H1 (cell line): ENCODE data around the gene ANK3. TPM values are rescaled to one million over a fixed set of nuclear protein-coding genes. Genes with fewer than 3 reads are reported as not detected.

Experiments used
- CTCF ChIA-PET: fragments of 300-600 bp; sonication (Branson Sonifier 250); formaldehyde crosslinking; loops from one replicate; lab custom pipeline; 2021; ENCODE audit not compliant: partially characterized antibody; lab: Charles Lee
- POLR2A ChIA-PET: fragments of 300-600 bp; sonication (Branson Sonifier 250); formaldehyde crosslinking; loops from one replicate; lab custom pipeline; 2021; ENCODE audit warnings: inconsistent platforms; ENCODE audit not compliant: partially characterized antibody; lab: Charles Lee
- DNase-seq, 2 experiments: peaks; one replicate each; pipeline versions ENCODE4 v3.0.0 to v3.0.0-alpha.2; 2010 to 2022; ENCODE audit warnings: low spot score in 2 of 2, low read depth in 1 of 2, mixed read lengths in 1 of 2
- FAIRE-seq: peaks from 2 replicates; lab custom pipeline; 2011; peaks lifted over from hg19 to GRCh38; lab: Jason Lieb, UNC
- H2AFZ ChIP-seq: 2 replicates; pipeline ENCODE4 v1.8.1; 2012; ENCODE audit warnings: low read length, inconsistent platforms
- H2AK5ac ChIP-seq: 2 replicates; pipeline ENCODE4 v1.6.1; 2013; ENCODE audit warnings: low read depth, low read length
- H2BK120ac ChIP-seq: replicated peaks from 2 replicates; pipeline ENCODE3; 2013; ENCODE audit warnings: low read depth, low read length, inconsistent platforms
- H2BK12ac ChIP-seq: 2 replicates; pipeline ENCODE4 v1.6.1; 2013; ENCODE audit warnings: low read depth, low read length
- H2BK15ac ChIP-seq: 2 replicates; pipeline ENCODE4 v1.6.1; 2013; ENCODE audit warnings: low read length
- H2BK20ac ChIP-seq: 2 replicates; pipeline ENCODE4 v1.6.1; 2013; ENCODE audit warnings: low read length
- H2BK5ac ChIP-seq: 2 replicates; pipeline ENCODE4 v1.6.1; 2013; ENCODE audit warnings: low read depth, low read length
- H3K14ac ChIP-seq: 2 replicates; pipeline ENCODE4 v1.6.1; 2013; ENCODE audit warnings: inconsistent platforms; ENCODE audit not compliant: insufficient read length
- H3K18ac ChIP-seq: 2 replicates; pipeline ENCODE4 v1.6.1; 2013; ENCODE audit warnings: low read length; ENCODE audit errors: extremely low read depth
- H3K23ac ChIP-seq: 2 replicates; pipeline ENCODE4 v1.6.1; 2013; ENCODE audit warnings: inconsistent platforms; ENCODE audit not compliant: insufficient read length
- H3K23me2 ChIP-seq: 2 replicates; pipeline ENCODE4 v1.6.1; 2013; ENCODE audit warnings: low read depth, low read length
- H3K27ac ChIP-seq: 2 replicates; pipeline ENCODE4 v1.6.1; 2011; ENCODE audit warnings: low read depth, low read length, inconsistent platforms
- H3K27me3 ChIP-seq, 4 experiments: replicated peaks in 1 of 4; 1 replicate in 1 of 4; 2 replicates in 3 of 4; pipeline versions ENCODE4 v1.6.1 to v1.8.1; 2011 to 2013; ENCODE audit warnings: low read length in 3 of 4, mild to moderate bottlenecking in 3 of 4, inconsistent platforms in 2 of 4, mixed read lengths in 2 of 4, moderate library complexity in 1 of 4; ENCODE audit not compliant: control insufficient read depth in 3 of 4, insufficient read depth in 3 of 4; ENCODE audit errors: extremely low read depth in 1 of 4
- H3K36me3 ChIP-seq, 4 experiments: 2 replicates each; pipeline versions ENCODE4 v1.6.1 to v1.8.1; 2011 to 2013; ENCODE audit warnings: mild to moderate bottlenecking in 4 of 4, low read length in 3 of 4, moderate library complexity in 2 of 4, control low read depth in 1 of 4, inconsistent platforms in 1 of 4; ENCODE audit not compliant: insufficient read depth in 4 of 4, control insufficient read depth in 2 of 4
- H3K4ac ChIP-seq: replicated peaks from 2 replicates; pipeline ENCODE3; 2013; ENCODE audit warnings: low read length, low read depth, mixed read lengths, inconsistent platforms; ENCODE audit not compliant: insufficient read length
- H3K4me1 ChIP-seq, 4 experiments: replicated peaks in 1 of 4; 1 replicate in 1 of 4; 2 replicates in 3 of 4; pipeline versions ENCODE4 v1.6.1 to v1.8.1; 2011 to 2013; ENCODE audit warnings: low read length in 3 of 4, inconsistent platforms in 2 of 4, mixed read lengths in 1 of 4; ENCODE audit not compliant: insufficient read depth in 4 of 4, control insufficient read depth in 3 of 4
- H3K4me2 ChIP-seq, 2 experiments: 2 replicates each; pipeline versions ENCODE4 v1.6.1 to v1.8.1; 2011 to 2013; ENCODE audit warnings: low read depth in 2 of 2, low read length in 2 of 2, control low read depth in 1 of 2, inconsistent platforms in 1 of 2, mild to moderate bottlenecking in 1 of 2; ENCODE audit not compliant: insufficient read depth in 1 of 2
- H3K4me3 ChIP-seq, 4 experiments: fragments of 200-600, 300-600 bp in 1 of 4; sonication (generic), shearing (Covaris generic), sonication (Bioruptor Twin) in 1 of 4; 2 replicates each; pipeline versions ENCODE4 v1.5.1 to v1.8.1; 2011 to 2016; ENCODE audit warnings: low read length in 4 of 4, low read depth in 3 of 4, control low read depth in 2 of 4, inconsistent platforms in 2 of 4, mild to moderate bottlenecking in 2 of 4, mixed read lengths in 1 of 4, moderate library complexity in 1 of 4; ENCODE audit not compliant: insufficient read depth in 2 of 4; ENCODE audit errors: extremely low read depth in 1 of 4
- H3K56ac ChIP-seq: replicated peaks from 2 replicates; pipeline ENCODE3; 2013; ENCODE audit warnings: low read depth, mild to moderate bottlenecking, mixed read lengths, low read length, inconsistent platforms; ENCODE audit not compliant: insufficient read length
- H3K79me1 ChIP-seq: 2 replicates; pipeline ENCODE4 v1.6.1; 2013; ENCODE audit warnings: low read depth, low read length, control low read depth
- H3K79me2 ChIP-seq, 2 experiments: 2 replicates each; pipeline versions ENCODE4 v1.6.1 to v1.8.1; 2012 to 2013; ENCODE audit warnings: low read length in 2 of 2, mild to moderate bottlenecking in 2 of 2, inconsistent platforms in 1 of 2; ENCODE audit not compliant: insufficient read depth in 2 of 2, control insufficient read depth in 1 of 2
- H3K9ac ChIP-seq, 4 experiments: replicated peaks in 1 of 4; 1 replicate in 1 of 4; 2 replicates in 3 of 4; pipeline versions ENCODE4 v1.6.1 to v1.8.1; 2011 to 2013; ENCODE audit warnings: low read depth in 3 of 4, low read length in 3 of 4, control low read depth in 2 of 4, mild to moderate bottlenecking in 2 of 4, moderate library complexity in 2 of 4, inconsistent platforms in 1 of 4; ENCODE audit errors: extremely low read depth in 1 of 4
- H3K9me3 ChIP-seq, 2 experiments: 2 replicates each; pipeline versions ENCODE4 v1.6.1 to v1.8.1; 2012 to 2013; ENCODE audit warnings: mild to moderate bottlenecking in 2 of 2, moderate library complexity in 2 of 2, control low read depth in 1 of 2, inconsistent platforms in 1 of 2, low read depth in 1 of 2, low read length in 1 of 2, mixed read lengths in 1 of 2; ENCODE audit not compliant: insufficient read depth in 2 of 2
- H4K20me1 ChIP-seq, 2 experiments: replicated peaks in 1 of 2; 2 replicates each; pipeline versions ENCODE3 to v1.8.1; 2011 to 2013; ENCODE audit warnings: inconsistent platforms in 2 of 2, low read length in 2 of 2, mild to moderate bottlenecking in 1 of 2; ENCODE audit not compliant: insufficient read depth in 2 of 2, control insufficient read depth in 1 of 2
- H4K5ac ChIP-seq: 2 replicates; pipeline ENCODE4 v1.6.1; 2013; ENCODE audit warnings: low read length, low read depth, mixed read lengths, inconsistent platforms; ENCODE audit not compliant: insufficient read length
- H4K8ac ChIP-seq: 2 replicates; pipeline ENCODE4 v1.8.0; 2013; ENCODE audit warnings: mild to moderate bottlenecking, moderate library complexity, low read length, inconsistent platforms; ENCODE audit not compliant: insufficient read depth; ENCODE audit errors: extremely low read depth
- H4K91ac ChIP-seq: replicated peaks from 2 replicates; pipeline ENCODE3; 2013; ENCODE audit warnings: low read length, mixed read lengths, inconsistent platforms; ENCODE audit not compliant: insufficient read length
- ATF2 ChIP-seq: IDR thresholded peaks from 2 replicates; pipeline ENCODE4 v1.6.1; 2012; ENCODE audit warnings: low read length, inconsistent platforms
- ATF3 ChIP-seq: IDR thresholded peaks from 2 replicates; pipeline ENCODE4 v1.6.1; 2011; ENCODE audit warnings: low read depth, mild to moderate bottlenecking, low read length; ENCODE audit not compliant: insufficient read depth
- BRCA1 ChIP-seq: IDR thresholded peaks from 2 replicates; pipeline ENCODE4 v1.6.1; 2012; ENCODE audit warnings: low read depth, low read length, improper control_type of control experiment
- FOSL1 ChIP-seq: IDR thresholded peaks from 2 replicates; pipeline ENCODE4 v1.6.1; 2011; ENCODE audit warnings: mild to moderate bottlenecking, low read depth, low read length, moderate library complexity; ENCODE audit not compliant: insufficient read depth
- NANOG ChIP-seq: IDR thresholded peaks from 2 replicates; pipeline ENCODE4 v1.6.1; 2011; ENCODE audit warnings: low read length, low read depth, mild to moderate bottlenecking, inconsistent platforms; ENCODE audit not compliant: insufficient read depth, poor library complexity, severe bottlenecking
- RBBP5 ChIP-seq: IDR thresholded peaks from 2 replicates; pipeline ENCODE4 v1.7.1; 2012; ENCODE audit warnings: low read depth, mild to moderate bottlenecking, inconsistent platforms, low read length, moderate library complexity, borderline replicate concordance
- SIX5 ChIP-seq: IDR thresholded peaks from 2 replicates; pipeline ENCODE4 v1.6.1; 2011; ENCODE audit warnings: mild to moderate bottlenecking, low read depth, low read length
- SP2 ChIP-seq: IDR thresholded peaks from 2 replicates; pipeline ENCODE4 v1.6.1; 2012; ENCODE audit warnings: mild to moderate bottlenecking, low read length, inconsistent platforms
- TCF12 ChIP-seq: IDR thresholded peaks from 2 replicates; pipeline ENCODE4 v1.6.1; 2011; ENCODE audit warnings: low read depth, mild to moderate bottlenecking, low read length
- WGBS, 2 experiments: shearing (Covaris generic) in 1 of 2; methylation state at CpG; one replicate each; pipeline versions ENCODE4 v1.1.6 to v1.1.7; 2013 to 2015; ENCODE audit warnings: low lambda C conversion rate in 2 of 2, mixed read lengths in 2 of 2, inconsistent platforms in 1 of 2, low coverage in 1 of 2, missing lambda C conversion rate in 1 of 2; ENCODE audit not compliant: insufficient replicate concordance in 2 of 2, insufficient coverage in 1 of 2, insufficient read length in 1 of 2; ENCODE audit errors: extremely low coverage in 1 of 2, missing lambda C conversion rate in 1 of 2; 5-methylcytosine and 5-hydroxymethylcytosine counted together
- polyA plus RNA-seq, 7 experiments: library from polyadenylated mRNA; depleted of rRNA in 3 of 7; stranded (reverse) in 5 of 7; unstranded in 2 of 7; fragments of >200 nt in 5 of 7; fragments of 200-250 nt in 2 of 7; gene quantifications; 1 replicate in 5 of 7; 2 replicates in 1 of 7; 4 replicates in 1 of 7; pipeline versions ENCODE4 v1.2.1 to v1.2.3, GENCODE V29; 2011 to 2013; ENCODE audit warnings: missing spikeins in 2 of 7, mixed read lengths in 2 of 7
- total RNA-seq: library from RNA; stranded (reverse); fragmentation: NEBNext Ultra II Directional; extraction: Animal tissue kit (Norgen Biotek cat#: 25700); gene quantifications from 2 replicates; pipeline ENCODE4 v1.2.1, GENCODE V29; 2021

The ANK3 gene
- total and polyA plus RNA-seq, 2 of the 8 experiments (the other 6 are each of a cell fraction or from before 2014, with no cell fraction given): 18.1 to 67.9 TPM

GRCh38 chr10:60298408-60299389, 91.0 kb downstream of the ANK3 start:
- H2BK15ac ChIP-seq: no peak overlapping the region
- H2BK120ac ChIP-seq: no peak overlapping the region
- H3K14ac ChIP-seq: no peak overlapping the region
- H3K23me2 ChIP-seq: no peaks in the 10 kb centered on the region
- TF ChIP-seq ATF2 (no peak), SIX5 (no peak), ATF3 (no peak), RBBP5 (no peak), NANOG (no peak), BRCA1 (no peak), FOSL1 (no peak), SP2 (no peak), TCF12 (no peak)
- H3K9ac ChIP-seq: no peak overlapping the region
- no peak overlapping the region for H2AFZ ChIP-seq
- no peak overlapping the region for H3K4me2 ChIP-seq
- FAIRE-seq (no peak), DNase-seq (no peak)
- no peaks in the 10 kb centered on the region for H3K9me3 ChIP-seq
- no peak overlapping the region for H3K23ac ChIP-seq
- H2BK5ac ChIP-seq: no peak overlapping the region
- H4K91ac ChIP-seq: no peak overlapping the region
- H4K8ac ChIP-seq: no peak overlapping the region
- no peak overlapping the region for H2BK12ac ChIP-seq
- no peak overlapping the region for H3K4me3 ChIP-seq
- H3K27ac ChIP-seq: no peak overlapping the region
- H4K5ac ChIP-seq: no peak overlapping the region
- H3K36me3 ChIP-seq: no peaks in the 10 kb centered on the region
- 90% methylated on average over 9 of the region's 9 CpGs; no CpG with 5 or more reads in 1 of the 2 experiments for WGBS, 2 experiments
- no peak overlapping the region for H3K18ac ChIP-seq
- no peak overlapping the region for H3K4ac ChIP-seq
- ChIA-PET POLR2A (no interaction called here), CTCF (no interaction called here)
- H2BK20ac ChIP-seq: no peak overlapping the region
- H3K4me1 ChIP-seq: peaks cover 0 to 6% (median 4%) of the 10 kb centered on the region in 4 experiments; a peak in 5 of 7 replicates
- no peaks in the 10 kb centered on the region for H4K20me1 ChIP-seq
- no peak overlapping the region for H3K56ac ChIP-seq
- no peak overlapping the region for H2AK5ac ChIP-seq
- no peaks in the 10 kb centered on the region for H3K79me2 ChIP-seq
- no peaks in the 10 kb centered on the region for H3K27me3 ChIP-seq
- no peaks in the 10 kb centered on the region for H3K79me1 ChIP-seq
